NCI-H2107 treated with DMSO at 0.1 percent for 48 hours (cell line): ENCODE data around the gene PMEPA1.

Experiments used
- DNase-seq: peaks from one replicate; lab custom pipeline; 2025; ENCODE audit not compliant: unreplicated experiment; lab: John Stamatoyannopoulos, UW

The PMEPA1 gene

DNA sequence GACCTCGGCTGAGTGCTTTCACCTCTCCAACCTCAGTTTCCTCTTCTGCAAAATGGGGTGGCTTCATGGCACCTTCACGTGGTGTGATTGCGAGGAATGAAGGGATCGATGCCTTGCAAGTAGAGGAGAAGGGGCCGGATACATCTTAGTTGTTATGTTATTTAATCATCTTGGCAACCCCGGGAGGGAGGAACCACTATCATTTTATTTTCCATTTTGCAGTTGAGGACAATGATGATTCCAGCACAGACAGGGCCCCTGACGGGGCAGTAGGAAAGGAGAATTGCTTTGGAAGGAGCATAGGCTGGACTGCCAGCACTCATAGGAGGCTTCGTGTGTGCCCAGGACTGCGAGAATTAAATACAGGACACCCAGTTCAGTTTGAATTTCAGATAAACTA lies 2.5 kb upstream of the PMEPA1 start:
- DNase-seq: no peak

DNA sequence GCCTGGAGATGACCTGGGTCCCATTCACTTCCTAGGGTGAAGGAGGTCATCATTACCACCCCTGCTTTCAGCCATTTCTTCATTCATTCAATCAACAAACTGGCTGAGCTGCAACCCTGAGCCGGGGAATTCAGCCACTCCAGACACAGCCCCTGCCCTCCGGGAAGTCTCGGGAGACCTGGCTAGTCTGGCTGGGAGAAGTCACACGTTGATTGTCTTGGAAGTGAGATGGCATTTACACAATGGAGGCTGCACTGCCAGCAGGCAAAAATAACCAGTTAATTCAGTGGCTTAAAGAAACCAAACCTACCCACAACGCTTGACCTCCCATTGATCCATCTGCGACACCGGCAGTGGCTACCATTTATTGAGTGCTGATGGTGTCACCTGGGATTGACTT lies 2.0 kb upstream of the PMEPA1 start:
- no peak for DNase-seq

DNA sequence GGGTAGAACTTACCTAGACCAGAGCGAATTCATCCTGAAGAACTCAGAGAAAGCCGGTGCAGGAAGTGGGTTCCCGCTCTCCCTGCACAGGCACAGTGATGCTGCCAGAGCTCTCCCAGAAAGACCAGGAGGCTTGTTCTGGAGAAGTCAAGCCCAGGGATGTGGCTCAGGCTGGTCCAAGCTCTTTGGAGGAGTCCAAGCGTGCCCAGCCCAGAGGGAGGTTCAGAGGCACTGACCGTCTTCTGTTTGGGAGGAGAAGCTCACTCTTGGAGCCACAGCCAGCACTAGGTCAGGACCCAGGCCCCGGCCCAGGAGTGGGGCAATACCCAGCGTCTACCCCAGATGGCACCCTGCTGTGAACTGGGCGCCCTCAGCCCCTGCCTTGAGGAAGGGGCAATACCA lies 1.5 kb upstream of the PMEPA1 start:
- DNase-seq: no peak

DNA sequence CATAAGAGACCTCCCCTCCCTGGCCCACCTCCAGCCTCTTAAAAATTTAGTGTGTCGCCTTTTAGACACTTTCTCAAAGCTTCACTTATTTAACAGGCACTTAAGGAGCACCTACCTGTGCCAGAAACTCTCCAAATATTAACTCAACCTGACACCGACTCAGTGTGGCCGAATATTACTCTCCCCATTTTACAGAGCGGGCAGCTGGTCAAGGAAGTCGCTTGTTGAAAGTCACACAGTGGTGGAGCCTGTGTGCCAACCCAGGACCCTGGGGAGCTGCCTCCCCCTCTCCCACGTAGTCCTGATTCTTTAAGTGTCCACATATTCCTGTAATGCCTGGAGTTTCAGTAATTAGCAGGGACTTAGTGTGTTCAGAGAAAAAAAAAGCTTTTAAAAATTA lies 1.0 kb upstream of the PMEPA1 start:
- no peak for DNase-seq

DNA sequence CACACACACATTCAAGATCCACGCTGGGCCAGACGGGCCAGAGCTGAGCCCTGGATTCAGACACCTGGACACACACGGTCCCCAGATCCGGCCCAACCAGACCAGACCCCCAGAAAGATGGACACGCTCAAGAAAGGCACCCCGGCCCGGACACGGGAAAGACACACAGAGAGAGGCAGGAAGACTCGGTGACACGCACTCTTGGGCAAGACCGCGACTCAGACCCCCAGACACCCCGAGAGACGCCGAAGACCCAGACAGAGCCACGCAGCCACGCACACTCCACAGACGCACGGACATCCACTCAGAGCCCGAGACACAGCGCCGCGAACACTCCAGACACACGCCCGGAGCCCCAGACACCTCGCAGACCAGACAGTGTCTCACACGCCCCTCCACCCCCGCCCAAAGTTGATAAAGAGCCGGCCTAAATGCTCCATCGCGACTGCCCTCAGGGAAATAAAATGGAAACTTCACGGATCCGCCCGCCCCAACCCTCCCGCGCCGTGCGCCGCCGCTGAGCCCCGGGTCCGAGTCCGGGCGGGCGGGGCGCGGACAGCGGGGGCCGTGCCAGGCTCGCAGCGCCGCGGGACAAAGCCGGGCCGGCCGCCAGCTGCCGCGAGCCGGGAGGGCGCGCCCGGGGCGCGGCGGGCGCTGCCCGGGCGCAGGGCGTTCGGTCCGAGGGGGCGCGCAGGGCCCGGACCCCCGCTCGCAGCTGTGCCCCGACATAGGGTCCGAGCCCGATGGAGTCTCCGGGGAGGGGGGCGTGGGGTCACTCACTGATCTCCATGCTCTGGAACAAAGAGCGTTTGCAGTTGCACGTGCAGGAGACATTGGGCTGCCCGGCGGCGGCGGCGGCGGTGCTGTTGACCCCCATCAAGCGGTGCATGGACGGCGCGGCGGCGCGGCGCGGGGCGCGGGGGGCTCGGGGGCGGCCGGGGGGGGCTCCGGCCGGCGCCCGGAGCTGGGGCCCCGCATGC lies 831 bp downstream of the PMEPA1 start:
- no peak for DNase-seq

DNA sequence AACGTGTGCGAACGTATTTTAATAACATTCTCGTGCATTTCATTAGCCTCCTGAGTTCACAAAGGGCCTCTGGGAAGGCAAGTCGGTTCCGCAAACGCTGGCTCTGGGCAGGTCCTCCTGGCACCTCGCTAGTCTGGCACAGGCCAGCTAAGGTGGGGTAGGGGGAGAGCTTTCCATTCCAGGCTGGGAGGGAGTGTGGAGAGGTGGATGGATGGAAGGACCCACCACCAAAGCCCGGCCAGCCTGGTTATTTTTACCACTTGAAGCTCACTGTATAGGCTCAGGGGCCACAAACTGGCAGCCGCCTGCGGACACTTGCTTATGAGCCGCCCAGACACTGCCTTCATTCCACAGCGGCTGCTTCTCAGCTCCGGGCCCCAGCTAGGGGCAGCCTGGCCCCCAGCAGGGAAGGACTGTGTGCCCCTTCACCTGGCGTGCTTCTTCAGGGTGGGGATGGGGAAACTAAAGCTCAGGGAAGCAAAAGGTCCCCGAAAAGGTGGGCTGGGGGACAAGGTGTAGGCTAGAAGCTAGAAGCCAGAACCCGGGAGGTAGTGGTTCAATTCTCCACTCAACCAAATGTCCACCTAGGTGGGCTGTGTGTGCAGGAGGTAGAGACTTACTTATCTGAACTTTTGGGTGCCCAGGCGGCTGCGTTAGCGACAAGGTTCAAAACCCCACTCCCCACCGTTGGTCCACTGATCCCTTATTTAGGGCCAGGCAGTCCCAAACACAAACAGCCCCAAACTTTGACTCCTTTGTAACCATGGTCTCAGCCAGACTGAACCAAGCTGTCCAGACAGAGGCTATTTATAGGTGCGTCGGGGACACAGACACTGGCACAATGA lies 1.7 kb downstream of the PMEPA1 start:
- no peak for DNase-seq

DNA sequence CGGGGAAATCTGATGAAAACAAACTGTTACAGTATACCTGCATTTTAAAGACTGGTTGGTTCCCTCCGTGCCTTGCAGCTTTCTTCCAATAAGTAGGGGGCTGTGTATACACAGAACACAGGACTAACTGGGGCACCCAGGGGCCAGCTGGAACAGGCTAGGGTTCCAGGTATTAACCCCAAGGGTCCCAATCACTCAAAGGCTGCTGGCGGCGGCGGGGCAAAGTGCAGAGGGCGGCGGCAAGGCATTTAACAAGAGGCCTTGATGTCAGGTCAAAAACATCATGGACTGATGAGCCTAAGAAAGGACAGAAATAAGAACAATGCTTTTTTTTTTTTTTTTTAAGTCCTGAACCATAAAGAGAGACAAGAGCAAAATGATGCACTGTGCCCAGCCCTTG lies 2.5 kb downstream of the PMEPA1 start:
- DNase-seq: no peak

DNA sequence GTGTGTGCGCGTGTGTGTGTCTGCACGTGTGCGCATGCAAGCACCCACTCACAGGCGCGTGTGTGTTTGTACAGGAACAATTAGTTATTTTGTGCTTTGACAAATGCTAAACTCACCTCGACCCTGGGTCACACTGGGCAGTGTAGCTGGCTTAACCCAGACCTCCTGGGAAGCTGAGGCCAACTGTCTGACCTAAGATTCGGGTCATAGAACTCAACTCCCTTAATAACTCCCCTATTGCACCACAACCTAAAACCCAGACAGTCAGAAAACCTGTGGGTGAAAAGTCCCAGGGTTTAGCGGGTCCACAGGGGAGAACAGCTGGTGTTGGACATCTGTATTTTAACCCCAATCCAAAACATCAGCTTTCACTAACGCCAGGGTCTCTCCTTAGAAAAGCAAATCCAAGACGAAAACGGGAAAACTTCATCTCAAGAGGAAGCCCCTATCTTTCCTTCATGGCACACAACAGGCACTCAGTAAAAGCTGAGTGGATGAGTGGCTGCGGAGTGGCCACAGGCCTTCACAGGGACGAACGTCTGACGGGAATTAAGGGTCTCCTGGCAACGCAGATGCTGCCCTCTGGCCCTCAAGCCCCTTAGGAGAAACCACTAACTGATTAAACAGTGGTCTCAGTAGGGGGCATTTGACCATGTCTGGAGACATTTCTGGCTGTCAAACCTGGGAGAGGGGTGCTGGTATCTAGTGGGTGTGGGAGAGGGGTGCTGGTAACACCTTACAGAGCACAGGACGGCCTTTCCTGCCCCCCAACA lies 4.5 kb downstream of the PMEPA1 start:
- no peak for DNase-seq

DNA sequence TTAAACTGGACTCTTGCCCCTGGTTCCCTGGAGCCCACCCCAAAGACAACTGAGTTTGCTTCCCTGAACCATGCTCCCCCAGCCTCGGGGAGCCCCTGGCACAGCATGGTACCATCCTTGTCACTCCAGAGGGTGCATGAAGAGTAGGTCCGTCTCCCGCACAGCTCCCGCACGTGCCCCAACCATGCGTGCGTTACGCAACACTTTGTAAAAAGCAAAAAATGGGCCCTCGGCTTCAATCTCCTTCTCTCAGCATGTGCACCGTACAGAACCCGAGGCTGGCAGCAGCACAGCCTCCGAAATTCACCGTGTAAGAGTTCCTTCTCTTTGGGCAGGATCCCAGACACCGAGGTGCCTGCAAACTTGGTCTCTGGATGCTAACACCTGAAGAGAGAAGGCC lies 5.6 kb downstream of the PMEPA1 start:
- DNase-seq: no peak

DNA sequence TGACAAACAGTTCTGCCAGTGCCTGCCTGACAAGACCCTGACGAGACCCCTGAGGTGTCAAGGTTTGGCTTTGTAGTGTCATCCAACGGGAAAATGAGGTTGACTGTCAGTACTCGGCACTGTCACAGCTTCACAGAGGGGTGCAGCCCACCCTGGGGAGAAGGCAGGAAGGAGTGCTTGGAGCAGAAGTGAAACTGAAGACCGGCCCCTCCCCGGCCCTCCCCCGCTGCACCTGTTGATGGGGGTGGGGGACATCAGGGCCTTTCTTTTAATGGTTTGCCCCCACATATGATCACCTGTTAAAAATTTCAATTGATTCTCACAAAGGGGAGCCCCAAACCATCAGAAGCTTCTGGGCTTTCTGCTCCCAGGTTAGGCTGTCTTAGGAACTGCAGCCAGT lies 6.8 kb downstream of the PMEPA1 start:
- DNase-seq: no peak

DNA sequence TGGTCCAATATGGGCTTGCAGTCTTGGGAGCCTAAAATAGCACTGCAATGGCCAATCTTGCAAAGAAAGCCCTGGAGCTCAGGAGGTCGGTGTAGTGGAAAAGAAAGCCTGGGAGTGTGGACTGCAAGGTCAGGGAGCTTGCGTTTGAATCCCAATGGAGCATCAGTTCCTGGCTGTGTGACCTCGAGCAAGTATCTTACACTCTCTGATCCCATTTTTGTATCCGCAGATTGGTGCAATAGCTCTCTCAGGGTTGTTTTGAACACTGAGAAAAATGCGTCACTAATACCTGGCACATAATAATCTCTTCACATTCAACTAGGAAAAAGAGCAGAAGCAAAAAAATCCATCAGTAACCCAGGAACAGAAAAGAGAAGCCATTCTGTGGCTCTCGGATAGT lies 7.3 kb downstream of the PMEPA1 start:
- DNase-seq: no peak

DNA sequence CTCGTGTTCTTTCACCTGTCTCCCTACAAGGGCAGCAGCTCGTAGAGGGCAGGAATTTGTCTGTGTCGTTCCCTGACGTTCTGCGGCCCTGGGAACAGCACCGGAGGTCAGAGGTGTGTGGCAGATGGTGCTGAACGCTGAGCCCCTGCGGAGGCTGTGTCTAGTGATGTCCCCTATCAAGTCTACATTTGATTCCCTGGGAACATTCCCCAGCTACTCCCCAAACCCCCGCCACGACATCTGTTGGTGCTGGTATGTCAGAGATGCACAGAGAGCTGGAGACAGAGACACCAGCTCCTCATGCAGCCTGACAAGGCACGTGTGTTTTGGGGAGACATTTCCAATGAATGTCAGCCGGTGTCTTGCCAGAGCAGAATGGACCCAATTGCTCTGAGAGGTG lies 7.7 kb downstream of the PMEPA1 start:
- DNase-seq: no peak

DNA sequence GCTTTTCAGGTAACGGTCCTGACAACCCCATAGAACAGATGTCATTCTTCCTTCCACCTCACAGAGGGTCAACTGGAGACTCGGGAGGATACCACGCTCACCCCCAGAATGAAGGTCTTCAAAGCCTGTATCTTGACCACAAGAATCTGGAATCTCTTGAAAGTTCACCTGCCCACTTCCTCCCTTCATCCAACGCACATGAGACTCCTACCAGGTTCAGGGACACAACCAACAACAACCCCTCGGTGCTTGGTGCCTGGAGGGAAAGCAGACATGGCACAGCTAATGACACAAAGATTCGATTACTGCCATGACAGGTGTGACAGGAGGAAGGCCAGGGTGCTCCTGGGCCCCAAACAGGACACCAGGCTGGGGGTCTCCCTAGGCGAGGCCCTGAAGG lies 8.2 kb downstream of the PMEPA1 start:
- DNase-seq: no peak

DNA sequence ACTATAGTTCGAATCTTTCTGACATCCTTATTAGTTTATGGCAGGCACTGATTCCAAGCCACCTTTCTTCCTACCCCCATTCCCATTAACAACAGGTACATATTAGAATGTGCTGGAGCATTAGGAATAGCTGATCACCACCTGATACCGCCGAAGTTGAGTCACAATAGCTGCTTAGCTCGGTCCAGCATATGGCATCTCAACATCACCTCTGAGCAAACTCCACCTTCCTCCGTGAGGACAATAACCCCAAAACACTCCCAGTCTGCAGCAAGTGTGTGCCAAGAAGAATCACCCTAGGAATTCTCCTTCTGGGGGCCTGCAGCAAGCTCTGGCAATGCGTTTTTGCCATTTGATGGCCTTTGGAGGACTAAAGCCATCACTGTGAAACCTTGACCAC lies 8.7 kb downstream of the PMEPA1 start:
- DNase-seq: no peak

DNA sequence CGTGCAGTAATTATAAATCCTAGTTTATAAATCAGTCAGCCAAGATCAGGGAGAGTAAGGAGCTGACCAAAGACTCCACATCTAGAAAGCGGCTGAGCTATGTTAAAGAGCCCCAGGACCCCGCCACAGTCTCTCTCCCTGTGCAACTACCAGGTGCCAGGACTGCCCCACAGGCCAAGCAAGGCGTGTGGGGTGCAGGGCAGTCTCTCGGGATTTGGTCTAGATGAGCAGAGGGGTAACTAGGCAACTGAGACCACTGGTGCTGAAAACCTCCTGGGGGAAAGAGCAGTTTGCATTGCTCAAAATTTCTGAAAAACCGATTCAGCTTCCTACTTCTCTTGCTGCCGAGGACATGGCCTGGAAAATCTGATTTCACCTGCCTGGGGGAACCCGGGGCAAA lies 10.4 kb downstream of the PMEPA1 start:
- DNase-seq: no peak

DNA sequence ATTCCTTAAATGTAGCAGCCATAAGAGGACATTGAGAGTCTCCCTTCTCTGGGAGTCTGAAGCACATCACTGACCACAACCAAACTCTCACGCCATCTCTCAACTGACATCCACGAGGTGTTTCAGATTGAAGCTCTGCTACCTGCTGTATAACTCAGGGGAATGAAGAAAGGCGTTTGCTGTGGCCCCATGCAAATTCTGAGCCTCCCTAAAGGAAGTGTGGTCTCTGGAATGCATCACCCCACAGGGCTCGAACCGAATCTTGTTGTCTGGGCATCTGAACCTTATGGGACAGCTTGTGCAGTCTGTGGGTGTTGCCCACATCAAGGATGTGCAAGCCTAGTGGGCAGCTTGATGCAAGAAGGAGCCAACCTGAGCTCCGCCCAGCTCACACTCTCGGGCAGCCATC lies 10.9 kb downstream of the PMEPA1 start:
- DNase-seq: no peak

DNA sequence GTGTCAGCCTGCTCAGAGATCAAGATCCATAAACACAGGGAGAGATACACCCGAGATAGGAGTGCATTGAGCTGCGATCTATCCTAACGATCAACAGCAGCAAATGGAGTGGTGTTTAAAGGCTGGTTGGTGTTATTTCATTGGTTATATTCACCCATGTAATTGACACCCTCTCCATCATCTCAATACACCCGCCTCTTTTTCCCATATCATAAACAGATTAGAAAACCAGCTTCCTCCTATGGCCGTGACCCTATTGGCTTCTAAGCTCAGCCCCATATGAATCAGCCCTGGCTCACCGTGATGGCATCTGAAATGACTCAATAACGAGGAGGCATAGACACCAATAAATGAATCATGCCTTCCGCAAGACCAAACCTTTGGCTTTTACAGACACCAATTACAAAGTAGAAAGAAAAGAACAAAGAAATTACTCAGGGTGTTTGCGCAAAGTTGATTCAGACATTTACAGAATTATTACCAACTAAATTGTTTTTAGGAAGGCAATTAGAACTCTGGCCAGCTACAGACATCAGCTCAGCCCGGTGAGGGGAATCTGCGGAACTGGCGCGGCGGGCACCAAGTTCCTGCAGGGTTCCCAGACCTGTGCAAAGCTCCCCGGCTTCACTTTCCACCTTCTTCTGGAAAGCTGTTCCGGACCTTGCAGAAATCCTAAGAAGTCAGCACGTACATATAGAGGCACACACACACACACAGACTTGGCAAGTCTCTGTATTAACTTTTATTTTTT lies 11.5 kb downstream of the PMEPA1 start:
- no peak for DNase-seq

DNA sequence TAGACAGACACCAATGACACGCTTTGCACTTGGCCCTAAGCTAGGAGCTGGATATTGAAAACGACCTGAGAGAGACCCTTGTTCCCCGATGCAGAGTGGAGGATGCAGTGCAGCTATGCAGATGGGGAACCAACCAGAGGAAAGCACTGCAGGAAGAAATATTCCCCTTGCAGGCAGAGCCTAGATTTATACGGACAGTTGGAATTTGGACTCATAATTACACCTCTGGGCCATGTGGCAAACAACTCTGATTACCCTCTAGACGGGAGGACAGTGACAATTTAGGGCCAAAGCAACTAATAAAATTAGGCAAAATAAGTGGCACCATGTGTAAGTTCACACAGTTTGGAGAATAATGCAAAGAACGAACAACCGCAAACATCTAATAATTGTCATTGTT lies 12.3 kb downstream of the PMEPA1 start:
- DNase-seq: no peak

DNA sequence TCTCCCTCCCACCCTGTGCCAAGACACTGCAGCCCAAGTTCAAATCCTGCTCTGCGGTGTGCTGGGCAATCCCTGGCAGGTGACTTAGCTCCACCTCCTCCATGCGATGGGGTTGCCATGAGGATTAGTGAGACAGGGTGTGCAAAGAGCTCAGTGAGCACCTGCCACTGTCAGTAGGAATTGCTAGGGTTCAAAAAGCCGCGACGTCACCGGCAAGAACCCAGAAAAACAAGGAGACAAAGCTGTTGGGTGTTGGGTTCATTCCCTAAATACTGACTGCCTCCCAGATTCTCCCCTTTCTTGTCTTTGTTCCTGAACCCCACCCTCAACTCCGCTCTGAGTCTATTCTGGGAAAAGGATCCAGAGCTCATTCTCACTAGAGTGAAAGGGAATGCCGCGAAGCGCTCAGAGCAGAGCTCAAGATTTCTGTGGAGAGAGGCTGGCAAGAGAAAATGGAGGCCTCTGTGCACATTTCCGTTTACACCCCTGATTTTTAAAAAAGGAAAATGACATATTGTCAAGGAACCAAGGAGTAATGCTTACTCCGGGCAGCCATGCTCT lies 13.3 kb downstream of the PMEPA1 start:
- no peak for DNase-seq

DNA sequence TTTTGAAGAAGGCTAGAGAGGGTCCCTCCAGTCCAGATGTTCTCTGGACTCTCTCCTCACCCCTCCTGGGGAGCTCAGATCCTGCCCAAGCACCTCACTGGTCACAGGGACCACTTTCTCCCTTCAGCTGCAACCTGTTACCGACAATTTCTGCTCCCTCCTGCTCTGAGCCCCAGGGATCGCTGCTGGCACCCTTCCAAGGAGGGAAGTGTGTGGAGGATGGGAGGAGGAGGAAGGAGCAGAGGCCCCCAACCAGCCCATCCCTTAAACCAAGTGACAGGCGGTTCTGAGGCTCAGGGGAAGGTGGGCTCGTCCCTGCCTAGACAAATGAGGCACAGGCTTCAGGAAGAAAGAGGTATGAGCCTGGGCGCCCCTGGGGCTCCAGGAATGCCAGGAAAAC lies 13.9 kb downstream of the PMEPA1 start:
- DNase-seq: no peak
